Measurements from ENCODE around the gene KRT9.

GRCh38 chr17:41599680-41600079, 27.8 kb upstream of the KRT9 start:
- TF ChIP-seq RAD21 (IDR thresholded peaks at IDR 0.05; ENCODE audit: low read depth) (no peak), EZH2phosphoT487 (IDR thresholded peaks at IDR 0.05; ENCODE audit: borderline replicate concordance) (no peak), POLR2A (IDR thresholded peaks at IDR 0.05; ENCODE audit: borderline replicate concordance, extremely low read depth, insufficient read depth, insufficient read length) (no peak), ZNF274 (IDR thresholded peaks at IDR 0.05; ENCODE audit: low read depth, low read length) (no peak), CTCF (IDR thresholded peaks at IDR 0.05 in 2 of 3, conservative IDR thresholded peaks at IDR 0.05 in 1 of 3; ENCODE audit: borderline replicate concordance in 1 of 3, insufficient read depth in 1 of 3, low read depth in 2 of 3, low read length in 2 of 3) (no peak), TCF7L2 (IDR thresholded peaks at IDR 0.05; ENCODE audit: borderline replicate concordance, extremely low read depth, insufficient read depth, insufficient read length) (no peak), MAX (IDR thresholded peaks at IDR 0.05) (no peak)
- TF ChIP-seq, protein P1, sequence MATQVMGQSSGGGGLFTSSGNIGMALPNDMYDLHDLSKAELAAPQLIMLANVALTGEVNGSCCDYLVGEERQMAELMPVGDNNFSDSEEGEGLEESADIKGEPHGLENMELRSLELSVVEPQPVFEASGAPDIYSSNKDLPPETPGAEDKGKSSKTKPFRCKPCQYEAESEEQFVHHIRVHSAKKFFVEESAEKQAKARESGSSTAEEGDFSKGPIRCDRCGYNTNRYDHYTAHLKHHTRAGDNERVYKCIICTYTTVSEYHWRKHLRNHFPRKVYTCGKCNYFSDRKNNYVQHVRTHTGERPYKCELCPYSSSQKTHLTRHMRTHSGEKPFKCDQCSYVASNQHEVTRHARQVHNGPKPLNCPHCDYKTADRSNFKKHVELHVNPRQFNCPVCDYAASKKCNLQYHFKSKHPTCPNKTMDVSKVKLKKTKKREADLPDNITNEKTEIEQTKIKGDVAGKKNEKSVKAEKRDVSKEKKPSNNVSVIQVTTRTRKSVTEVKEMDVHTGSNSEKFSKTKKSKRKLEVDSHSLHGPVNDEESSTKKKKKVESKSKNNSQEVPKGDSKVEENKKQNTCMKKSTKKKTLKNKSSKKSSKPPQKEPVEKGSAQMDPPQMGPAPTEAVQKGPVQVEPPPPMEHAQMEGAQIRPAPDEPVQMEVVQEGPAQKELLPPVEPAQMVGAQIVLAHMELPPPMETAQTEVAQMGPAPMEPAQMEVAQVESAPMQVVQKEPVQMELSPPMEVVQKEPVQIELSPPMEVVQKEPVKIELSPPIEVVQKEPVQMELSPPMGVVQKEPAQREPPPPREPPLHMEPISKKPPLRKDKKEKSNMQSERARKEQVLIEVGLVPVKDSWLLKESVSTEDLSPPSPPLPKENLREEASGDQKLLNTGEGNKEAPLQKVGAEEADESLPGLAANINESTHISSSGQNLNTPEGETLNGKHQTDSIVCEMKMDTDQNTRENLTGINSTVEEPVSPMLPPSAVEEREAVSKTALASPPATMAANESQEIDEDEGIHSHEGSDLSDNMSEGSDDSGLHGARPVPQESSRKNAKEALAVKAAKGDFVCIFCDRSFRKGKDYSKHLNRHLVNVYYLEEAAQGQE (IDR thresholded peaks at IDR 0.05; ENCODE audit: low read depth) = no peak
